Activated CD8-positive, alpha-beta memory T cell treated with anti-CD3 and anti-CD28 coated beads, Interleukin-2, amount 50 U/mL, for 4 hours (primary cell): ENCODE results near the gene RBPJ.
"Not testable (repeated sequence)": the region's sequence is repeated elsewhere in the genome, so short reads cannot be mapped to it uniquely, and the experiment has no call there.

Source experiments
- DNase-seq: peaks from one replicate; pipeline ENCODE4 v3.0.0-alpha.2; 2020

Gene RBPJ

GRCh38 chr4:26302031-26302899 is 18.5 kb upstream of the RBPJ start:
- DNase-seq, result no peak

DNA sequence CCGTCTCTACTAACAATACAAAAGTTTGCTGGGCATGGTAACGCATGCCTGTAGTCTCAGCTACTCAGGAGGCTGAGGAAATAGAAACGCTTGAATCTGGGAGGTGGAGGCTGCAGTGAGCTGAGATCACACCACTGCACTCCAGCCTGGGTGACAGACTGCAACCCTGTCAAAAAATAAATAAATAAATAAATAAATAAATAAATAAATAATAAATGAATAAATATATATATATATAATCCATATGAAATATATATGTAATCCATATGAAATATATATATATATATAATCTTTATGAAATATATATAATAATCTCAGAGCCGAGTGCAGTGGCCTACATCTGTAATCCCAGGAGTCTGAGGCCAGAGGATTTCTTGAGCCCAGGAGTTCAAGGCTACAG is 17.8 kb upstream of the RBPJ start:
- DNase-seq, result no peak

GRCh38 chr4:26307037-26307800 is 13.6 kb upstream of the RBPJ start:
- no peak for DNase-seq

- no peak for DNase-seq
These were observed 12.2 kb upstream of the RBPJ start for GRCh38 chr4:26308568-26308967.

DNA sequence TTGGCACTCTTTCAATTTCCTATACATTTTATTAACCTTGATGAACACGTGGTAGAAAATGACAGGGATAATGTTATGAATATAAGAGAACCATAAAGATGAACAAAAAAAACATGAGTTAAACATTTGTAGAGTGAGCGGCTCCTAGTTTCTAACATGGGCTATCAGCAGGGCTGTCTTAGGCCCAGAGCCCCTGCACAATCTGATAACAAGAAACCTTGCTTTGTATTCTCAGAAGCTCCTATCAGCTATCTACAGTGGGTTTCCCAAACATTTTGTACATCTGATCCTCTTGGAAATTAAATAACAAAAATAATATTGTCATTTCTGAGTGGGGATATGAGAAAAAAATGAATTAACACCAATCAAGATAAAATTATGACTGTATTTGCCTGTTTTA is 10.6 kb upstream of the RBPJ start:
- no peak for DNase-seq

DNA sequence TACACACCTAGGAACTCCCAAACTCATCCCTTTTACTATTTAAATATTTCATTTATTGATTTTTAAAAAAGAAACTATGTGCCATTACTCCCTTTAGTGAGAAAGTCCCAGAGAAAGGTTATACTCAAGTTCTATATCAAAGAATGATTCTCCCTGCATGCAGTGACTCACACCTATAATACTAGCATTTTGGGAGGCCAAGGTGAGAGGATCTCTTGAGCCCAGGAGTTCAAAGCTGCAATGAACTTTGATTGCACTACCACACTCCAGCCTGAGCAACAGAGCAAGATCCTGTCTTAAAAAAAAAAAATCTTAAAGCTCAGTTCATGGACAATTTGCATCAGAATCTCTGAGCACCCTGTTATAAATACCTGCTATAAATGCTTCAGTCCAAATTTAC is 9.2 kb upstream of the RBPJ start:
- no peak for DNase-seq

DNA sequence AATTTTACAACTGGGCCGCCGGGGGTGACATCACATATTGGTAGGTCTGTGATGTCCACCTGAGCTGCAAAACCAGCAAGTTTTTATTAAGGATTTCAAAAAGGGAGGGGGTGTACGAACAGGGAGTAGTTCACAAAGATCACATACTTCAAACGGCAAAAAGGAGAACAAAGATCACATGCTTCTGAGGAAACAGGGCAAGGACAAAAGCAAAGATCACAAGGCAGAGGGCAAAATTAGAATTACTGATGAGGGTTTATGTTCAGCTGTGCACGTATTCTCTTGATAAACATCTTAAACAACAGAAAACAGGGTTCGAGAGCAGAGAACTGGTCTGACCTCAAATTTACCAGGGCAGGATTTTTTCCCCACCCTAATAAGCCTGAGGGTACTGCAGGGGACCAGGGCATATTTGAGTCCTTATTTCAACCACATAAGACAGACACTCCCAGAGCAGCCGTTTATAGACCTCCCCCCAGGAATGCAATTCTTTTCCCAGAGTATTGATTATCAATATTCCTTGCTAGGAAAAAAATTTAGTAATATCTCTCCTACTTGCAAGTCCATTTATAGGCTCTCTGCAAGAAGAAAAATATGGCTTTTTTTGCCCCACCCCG is 5.4 kb upstream of the RBPJ start:
- not testable (repeated sequence) for DNase-seq

GRCh38 chr4:26317766-26318165 is 3.0 kb upstream of the RBPJ start:
- DNase-seq, result no peak

DNA sequence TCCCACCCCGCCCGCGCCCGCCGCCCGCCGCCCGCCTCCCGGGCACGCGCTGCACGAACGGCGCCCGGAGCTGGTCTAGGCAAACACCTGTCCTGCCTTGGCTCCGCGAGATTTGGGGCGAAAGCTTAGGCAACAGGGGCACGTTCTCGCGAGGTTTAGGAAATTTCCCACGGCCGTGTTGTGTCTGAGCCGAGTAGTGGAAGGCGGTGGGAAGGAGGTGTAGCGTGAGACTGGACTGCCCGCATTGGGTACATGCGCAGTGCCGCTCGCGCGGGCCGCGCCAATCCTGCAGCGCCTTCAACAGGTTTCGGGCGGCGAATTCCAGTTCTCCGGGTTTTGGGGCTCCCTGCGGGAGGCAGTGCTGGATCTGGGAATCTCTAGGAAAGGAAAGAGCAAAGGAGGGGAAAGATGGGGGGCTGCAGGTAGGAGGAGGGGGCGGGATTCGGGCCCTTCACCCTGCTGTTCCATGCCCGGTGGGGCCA is 1.3 kb upstream of the RBPJ start:
- peak; percentile 92 for DNase-seq

- peak; percentile 34 for DNase-seq
These were observed 771 bp upstream of the RBPJ start for GRCh38 chr4:26319949-26320537.

DNA sequence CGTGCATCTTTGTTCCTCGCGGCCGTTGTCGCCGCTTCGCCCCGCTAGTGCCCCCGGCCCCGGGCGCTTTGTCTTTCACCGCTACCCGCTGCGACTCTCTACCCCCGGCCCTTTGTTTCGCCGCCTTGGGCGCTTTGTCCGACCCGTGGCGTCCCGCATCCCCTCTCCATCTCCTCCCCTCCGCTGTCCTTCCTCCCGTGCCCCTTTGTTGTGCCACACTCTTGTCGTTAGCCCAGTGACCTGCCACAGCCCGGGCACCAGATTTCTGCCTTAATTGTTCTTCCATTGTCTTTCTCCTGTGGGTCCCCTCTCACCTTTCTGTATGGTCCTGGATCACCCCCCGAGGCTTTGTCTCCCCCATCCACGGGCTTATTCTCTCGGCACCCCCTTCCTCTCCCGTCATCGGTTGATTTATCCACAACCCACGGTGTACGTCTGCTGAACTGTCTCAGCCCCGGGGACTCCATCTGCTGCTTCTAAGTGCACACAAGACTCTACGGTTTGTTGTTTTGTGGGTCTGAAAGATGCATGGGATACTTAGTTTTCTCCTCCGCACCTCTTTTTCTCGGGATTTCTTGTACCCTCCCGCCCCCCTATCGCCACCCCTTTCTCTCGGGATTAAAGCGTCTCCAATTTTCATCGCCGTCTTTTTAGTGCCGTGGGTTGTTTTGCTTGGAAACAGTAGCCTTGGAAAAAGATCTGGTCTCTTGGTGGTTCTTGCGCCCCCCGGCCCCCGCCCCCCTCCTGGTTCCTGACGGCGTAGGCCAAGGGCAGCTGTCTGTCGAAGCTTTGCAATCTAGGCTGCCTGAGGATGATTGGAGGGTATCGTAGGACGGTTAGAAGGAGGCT is 783 bp downstream of the RBPJ start:
- DNase-seq, result peak; percentile 39

GRCh38 chr4:26322346-26322745 is 1.5 kb downstream of the RBPJ start:
- no peak for DNase-seq

DNA sequence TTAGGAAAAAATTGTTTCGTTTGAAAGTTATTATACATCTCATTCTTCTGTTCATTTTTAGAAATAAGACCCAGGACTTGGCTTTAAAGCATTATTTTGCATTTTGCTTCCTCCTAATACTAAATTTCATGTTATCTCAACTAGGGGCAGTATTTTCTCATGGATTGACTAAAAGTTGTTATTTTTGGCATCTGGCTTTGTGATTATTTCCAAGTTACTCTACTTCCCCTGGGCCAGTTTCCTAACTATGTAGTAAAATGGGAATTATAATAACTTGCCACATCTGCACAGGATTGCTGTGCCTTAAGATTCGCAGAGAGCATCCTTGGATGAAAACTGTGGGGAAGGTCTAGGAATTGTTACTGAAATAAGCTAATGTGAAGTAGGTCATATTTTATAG is 3.0 kb downstream of the RBPJ start:
- no peak for DNase-seq

DNA sequence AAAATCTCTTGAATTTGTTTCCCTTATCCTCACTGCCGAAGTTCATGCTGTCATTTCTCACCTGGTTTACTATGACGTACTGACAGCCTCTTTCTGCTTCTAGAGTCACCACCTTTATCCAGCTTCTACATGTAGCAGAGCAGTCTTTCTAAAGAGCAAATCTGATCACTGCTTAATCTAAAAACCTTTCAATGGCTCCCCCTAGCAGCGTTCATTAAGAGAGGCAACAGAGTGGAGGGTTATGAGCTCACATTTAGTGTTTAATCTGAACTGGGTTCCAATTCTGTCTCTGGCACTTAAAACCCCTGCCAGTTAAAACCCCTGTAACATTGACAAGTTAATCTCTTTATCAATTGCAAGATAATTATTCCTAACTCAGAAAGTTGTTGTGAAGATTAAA is 4.4 kb downstream of the RBPJ start:
- no peak for DNase-seq

- no peak for DNase-seq
These were observed 6.0 kb downstream of the RBPJ start for GRCh38 chr4:26326791-26327190.

DNA sequence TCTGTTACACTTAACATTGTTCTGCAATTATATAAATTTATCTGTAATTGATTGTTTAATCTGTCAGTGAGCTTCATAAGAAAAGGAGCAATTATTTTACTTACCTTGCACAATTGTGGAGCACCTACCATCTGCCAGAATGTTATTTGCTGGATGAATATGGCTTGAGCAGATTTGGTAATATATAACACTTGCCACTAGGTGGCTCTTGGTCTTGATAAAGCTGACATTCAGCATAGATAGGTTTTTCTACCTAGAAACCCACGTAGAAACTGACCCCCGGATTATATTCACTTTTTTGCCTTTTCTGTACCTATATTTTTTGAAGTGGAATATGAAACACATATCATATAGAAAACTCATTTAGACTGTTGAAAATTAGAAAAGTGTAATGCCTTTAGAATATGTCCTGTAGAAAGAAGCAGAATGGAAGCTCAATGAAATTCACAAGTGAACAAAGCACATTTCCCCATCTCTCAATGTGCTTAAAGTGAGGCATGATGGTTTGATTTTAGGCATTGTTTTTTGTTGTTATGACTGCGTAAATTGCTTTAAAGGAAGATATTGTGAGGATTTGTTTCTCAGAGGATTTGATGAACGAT is 9.5 kb downstream of the RBPJ start:
- DNase-seq, result no peak

- DNase-seq, result no peak
These were observed 10.1 kb downstream of the RBPJ start for GRCh38 chr4:26330946-26331345.

- DNase-seq, result no peak
These were observed 10.7 kb downstream of the RBPJ start for GRCh38 chr4:26331380-26331950.

- DNase-seq, result no peak
These were observed 13.6 kb downstream of the RBPJ start for GRCh38 chr4:26334366-26334765.

- DNase-seq, result no peak
These were observed 16.8 kb downstream of the RBPJ start for GRCh38 chr4:26337612-26338011.

- DNase-seq, result no peak
These were observed 21.7 kb downstream of the RBPJ start for GRCh38 chr4:26342328-26343037.
